Measurements from ENCODE around the gene CCR5AS.

DNA sequence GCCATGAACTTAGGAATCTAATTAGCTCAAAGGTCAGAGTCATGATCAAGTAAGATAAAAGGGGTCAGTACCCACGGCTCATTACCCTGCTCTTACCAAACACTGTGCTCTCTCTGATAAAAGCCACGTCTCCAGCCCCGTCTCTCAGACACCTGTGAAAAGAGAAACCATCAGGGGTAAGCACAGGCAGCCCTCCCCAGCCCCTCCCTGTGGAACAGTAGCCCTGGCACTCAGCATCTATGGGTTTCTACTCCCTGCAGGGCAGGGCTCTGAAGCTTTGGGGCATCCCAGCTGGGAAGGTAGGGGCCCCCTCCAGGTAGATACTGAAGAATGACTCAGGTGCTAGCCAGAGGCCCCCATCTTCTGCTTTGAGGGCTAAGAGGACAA lies 47.3 kb upstream of the CCR5AS start:
- TF ChIP-seq, protein P1, sequence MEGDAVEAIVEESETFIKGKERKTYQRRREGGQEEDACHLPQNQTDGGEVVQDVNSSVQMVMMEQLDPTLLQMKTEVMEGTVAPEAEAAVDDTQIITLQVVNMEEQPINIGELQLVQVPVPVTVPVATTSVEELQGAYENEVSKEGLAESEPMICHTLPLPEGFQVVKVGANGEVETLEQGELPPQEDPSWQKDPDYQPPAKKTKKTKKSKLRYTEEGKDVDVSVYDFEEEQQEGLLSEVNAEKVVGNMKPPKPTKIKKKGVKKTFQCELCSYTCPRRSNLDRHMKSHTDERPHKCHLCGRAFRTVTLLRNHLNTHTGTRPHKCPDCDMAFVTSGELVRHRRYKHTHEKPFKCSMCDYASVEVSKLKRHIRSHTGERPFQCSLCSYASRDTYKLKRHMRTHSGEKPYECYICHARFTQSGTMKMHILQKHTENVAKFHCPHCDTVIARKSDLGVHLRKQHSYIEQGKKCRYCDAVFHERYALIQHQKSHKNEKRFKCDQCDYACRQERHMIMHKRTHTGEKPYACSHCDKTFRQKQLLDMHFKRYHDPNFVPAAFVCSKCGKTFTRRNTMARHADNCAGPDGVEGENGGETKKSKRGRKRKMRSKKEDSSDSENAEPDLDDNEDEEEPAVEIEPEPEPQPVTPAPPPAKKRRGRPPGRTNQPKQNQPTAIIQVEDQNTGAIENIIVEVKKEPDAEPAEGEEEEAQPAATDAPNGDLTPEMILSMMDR (IDR thresholded peaks at IDR 0.05): no peak
- TF ChIP-seq POLR2A (IDR thresholded peaks at IDR 0.05; ENCODE audit: low read depth) (no peak), EP300 (IDR thresholded peaks at IDR 0.05) (no peak)

Data from esophagus muscularis mucosa (tissue), 4 donors.